HG03575 (cell line): ENCODE results near the gene ZXDC.

Source experiments
- ATAC-seq: cut with Tn5 transposase; IDR thresholded peaks from one replicate; pipeline ENCODE4 v1.9.1; 2021; ENCODE audit not compliant: unreplicated experiment, insufficient number of reproducible peaks, low FRiP score; ENCODE audit errors: extremely low read depth

The ZXDC gene

DNA sequence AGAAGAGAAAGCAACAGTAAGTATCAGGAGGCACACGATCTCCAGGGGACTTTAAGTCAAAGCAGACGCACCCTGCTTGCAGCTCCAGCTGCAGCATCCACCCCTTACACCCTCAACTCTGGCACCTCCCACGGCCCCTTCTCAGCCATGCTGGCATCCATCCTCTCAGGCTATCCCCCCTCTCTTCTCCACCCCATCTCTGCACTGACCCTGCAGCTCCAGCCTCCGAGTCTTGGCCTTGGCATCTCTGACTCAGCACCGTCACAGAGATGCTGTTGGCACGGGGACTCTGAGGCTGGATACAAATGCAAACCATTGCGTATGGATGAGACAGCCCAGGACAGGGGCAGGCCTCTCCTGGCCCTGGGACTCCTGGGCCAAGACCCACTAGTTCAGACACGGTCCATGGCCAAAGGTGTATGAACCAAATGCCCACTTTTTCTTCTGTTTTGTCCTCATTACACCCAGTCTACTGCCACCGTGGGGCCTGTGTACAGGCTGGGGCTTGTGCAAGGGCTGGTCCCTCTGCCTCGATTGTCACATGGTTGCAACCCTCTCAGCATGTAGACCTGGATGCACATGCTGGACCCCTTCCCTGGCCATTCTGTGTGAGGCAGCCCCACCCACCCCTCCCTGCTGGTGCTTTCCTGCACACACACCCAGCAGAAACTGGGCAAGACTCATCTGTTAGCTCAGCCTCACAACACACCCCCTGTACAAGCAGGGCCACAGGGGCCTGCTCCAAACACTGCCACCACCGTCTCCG lies 18.7 kb upstream of the ZXDC start:
- ATAC-seq = no peak

- no peak for ATAC-seq
Observed at GRCh38 chr3:126493739-126494138, 18.0 kb upstream of the ZXDC start.

DNA sequence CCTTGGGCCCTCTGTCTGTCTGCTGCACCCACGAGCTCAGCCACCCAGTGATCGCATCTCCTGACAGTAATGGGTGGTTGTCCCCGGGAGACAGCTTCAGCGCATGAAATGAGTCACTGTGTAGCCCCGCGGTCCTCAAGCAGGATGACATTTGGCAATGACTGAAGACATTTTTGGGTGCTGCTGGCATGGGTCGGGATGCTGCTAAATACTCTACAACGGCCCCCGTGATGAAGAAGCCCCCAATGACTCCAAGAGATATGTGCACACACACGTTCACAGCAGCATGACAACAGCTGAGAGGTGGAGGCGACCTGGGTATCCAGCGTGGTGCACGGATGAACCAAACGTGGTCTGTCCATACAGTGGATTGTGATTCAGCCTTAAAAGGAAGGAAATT lies 17.4 kb upstream of the ZXDC start:
- ATAC-seq = no peak

GRCh38 chr3:126491221-126492013 lies 15.7 kb upstream of the ZXDC start:
- no peak for ATAC-seq

DNA sequence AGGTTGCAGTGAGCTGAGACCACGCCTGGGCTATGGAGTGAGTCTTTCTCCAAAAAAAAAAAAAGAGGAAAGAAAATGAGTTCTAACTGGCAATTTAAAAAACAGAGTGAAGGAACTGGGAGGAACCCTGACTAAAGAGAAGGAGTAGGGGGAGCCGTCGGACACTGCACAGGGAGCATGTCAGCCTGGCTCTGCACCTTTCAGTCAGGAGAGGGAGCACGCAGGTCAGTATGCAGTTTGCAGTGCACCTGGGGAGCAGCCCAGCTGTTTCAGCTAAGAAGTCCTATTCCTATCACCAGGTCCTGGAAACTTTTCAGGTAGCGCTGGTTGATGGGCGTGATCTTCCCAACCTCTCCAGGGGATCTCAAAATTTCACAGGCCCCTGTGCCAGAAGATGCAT lies 14.9 kb upstream of the ZXDC start:
- ATAC-seq = no peak

DNA sequence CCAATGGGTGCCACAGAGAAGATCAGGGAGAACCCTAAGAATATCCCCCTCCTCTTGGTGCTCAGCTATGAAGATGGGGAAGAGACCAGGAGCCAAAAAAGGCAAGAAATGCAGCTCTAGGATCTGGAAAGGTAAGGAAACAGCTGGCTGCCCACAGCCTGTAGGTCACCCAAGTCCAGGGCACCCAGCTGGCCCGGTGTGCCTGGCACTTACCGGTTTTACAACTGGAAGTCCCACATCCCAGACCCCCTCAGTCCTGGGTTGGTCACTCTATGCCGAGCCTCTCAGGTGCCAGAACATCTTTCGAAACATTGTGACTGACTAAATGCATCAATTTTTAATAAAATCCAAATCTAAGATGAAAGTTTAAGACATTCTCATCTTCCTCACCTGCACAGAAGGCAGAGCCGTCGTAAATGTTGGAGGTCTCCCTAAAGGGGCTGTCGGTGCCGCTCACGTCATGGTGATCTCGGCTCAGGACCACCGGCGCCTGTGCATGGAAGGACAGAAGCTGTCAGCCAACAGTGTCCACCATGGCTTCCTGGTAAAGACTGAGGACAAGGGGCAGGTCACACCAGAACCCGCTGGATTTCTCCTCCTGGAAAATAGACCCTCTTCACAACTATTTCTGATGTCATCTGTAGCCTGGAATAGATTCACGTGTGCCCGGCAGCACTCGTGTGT lies 13.3 kb upstream of the ZXDC start:
- ATAC-seq = no peak

DNA sequence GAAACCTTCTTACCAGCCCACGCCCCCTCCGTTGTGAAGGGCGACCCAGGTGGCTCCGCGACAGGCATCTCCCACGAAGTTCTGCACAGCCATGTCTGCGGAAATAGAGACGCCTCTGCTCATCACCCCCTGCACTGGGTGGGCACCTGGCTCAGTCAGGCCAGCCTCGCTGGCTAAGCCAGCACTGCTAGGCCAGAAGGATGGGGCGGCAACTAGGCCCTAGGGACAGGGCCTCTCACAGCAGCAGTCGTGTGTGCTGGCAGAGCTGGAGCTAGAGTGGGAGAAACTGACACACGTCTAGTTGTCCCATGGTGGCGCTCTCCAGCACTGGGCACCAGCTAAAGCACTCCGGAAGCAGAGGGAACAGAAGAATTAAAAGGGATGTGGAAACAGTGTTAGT lies 12.5 kb upstream of the ZXDC start:
- no peak for ATAC-seq

DNA sequence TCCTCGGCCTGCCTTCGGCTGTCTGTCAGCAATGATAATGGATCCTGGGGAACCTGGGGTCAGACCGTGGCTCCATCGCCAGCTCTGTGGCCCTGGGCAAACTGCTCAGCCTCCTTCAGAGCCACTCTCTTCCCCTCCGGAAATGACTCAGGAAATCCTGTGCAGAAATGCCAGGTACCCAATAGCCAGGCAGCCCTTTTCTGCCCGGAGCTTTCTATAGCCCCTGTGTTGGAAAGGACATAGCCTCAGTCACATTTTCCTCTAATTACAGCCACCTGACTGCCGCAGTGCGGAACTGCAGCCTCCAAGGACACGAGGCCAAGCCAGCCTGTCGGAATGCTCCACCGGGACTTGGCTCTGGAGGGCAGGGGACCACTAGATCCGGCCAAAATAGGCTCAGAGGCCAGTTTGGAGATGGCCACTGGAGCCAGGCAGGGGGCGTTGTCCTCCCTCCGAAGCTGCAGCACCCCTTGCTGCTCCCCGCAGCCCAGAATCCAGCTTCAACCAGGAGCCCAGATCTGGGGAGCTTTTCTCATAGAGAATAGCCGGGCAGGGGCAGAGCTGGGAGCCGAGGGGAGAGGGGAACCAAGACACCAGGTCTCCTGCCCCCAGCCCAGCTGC lies 11.6 kb upstream of the ZXDC start:
- ATAC-seq = no peak

GRCh38 chr3:126486360-126486847 lies 10.7 kb upstream of the ZXDC start:
- no peak for ATAC-seq

DNA sequence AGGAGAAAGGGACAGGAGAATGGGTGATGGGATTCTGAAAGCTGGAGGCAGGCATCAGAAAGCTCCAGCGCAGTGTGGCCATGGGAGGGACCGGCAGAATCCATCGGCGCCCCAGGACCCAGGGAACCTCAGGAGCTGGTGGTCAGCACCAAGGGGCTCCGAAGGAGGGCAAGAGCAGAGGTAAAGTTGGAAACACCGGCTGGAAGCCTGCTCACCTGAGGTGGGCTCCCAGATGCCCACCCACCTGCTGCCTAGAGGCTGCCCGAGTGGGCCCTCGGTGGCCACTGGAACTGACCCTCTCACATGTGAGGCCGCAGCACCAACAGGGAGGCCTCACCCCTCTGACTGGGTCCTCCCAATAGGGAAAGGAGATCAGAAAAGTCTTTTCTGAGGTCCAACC lies 10.3 kb upstream of the ZXDC start:
- no peak for ATAC-seq

DNA sequence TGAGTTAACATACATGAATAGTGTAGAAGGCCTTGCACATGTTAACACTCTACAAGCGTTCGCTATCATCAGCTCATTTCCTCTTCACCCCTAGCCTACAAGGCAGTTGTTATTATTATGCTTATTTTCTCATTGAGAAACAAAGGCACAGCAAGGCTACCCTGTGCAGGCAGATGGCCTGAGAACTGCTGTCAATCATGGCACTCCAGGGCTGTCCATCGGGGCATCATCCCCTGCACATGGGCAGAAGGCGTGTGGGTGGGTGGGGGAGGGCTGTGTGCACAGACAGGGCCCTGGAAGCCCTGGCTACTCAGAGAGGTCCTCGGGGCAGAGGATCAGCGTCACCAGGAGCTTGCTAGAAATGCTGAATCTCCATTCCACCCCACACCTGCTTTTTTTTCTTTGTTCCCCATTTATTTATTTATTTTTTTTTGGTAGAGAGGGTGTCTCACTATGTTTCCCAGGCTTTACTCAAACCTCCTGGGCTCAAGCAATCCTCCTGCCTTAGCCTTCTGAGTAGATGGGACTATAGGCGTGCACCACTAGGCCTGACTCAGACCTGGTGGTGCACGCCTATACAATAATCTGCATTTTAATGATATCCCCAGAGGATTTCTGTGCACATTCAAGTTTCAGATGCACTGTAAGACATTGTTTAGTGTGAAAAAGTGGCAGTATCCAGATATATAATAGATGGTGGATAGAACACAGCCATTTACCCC lies 9.6 kb upstream of the ZXDC start:
- no peak for ATAC-seq

DNA sequence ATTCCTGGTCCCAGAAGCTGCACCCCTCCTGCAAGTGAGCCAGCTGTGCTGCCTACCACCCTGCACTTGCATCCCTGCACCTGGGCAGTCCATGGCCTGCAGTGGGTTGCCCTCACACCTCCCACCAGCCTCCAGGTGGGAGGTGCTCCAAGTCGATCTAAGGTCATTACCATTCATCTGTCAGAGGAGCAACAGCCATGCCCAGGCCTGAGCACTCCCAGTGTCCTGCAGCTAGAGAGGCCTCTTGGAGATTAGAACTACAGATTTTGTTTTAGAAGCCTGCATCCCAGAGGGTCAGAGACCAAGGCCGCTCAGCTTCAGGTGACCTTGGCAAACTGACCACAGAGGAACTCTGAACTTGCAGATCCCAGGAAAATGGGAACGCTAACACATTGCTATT lies 9.0 kb upstream of the ZXDC start:
- no peak for ATAC-seq

DNA sequence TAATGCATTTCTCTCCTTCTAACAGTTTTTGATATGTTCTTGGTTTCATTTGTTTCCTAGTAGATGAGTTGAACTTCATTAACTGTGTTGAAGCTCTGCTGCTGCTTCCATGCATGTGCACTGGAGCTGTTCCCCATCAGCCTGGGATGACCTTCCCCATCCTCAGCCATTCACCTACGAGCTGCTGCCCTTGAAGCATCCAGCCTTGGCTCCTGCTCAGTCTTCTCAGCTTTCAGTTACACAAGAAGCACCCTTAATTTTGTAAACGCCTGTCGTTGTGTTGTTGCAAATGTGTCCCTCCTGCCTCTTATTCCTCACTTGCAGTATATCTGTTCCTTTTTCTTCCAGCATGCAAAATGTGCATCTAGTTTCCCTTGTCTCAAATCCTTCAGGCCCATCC lies 8.5 kb upstream of the ZXDC start:
- no peak for ATAC-seq

DNA sequence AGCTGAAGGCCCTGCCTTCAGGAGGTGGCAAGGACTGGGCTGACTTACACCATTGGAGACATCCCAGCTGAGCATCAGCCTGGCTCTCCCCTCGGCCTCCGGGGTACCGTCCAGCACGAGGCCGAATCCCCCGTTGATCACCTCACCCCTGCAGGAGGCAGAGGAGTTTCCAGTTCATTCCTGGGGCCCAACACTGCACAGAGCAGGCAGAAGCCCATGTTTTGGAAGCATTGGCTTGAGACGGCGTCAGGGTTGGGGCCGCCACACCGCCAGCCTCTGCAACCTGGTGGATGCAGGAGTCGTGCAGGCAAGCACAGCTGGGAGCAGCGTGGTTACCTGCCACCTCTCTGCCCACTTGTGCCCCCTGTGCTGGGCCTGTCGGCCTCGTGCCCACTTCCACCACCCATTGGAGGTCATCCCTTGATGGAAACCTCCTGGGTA lies 7.7 kb upstream of the ZXDC start:
- ATAC-seq = no peak

- no peak for ATAC-seq
Observed at GRCh38 chr3:126482503-126483255, 7.0 kb upstream of the ZXDC start.

DNA sequence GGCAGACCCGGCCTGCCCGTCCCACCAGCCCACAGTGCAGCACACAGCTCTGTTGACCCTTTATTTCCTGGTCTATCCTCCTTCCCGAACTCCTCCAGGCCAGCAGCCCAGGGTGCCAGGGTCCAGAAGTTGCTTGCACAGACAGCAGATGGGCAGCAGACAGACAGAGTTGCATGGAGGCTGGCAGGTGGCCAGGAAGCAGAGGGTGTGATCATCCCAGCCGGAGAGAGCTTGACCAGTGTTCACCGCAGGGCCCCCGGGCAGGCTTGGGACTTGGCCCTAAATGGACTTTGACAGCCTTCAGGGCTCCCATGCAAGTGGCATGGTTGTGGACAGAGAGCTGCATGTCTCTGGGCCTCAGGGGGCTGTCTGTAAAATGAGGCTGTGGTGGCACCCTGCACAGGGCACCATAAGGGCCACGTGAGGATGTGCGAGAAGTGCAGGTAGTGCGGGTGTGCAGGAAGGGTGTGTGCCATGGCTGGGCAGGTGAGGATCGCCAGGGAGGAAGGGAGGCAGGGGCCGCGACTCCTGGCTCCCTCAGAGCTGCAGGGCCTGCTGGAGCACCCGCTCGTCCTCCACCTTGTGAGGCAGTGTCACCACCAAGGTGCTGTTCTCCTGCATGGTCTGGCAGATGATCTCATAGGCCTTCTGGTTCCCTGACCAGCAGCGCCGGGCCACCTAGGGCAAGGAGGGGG lies 6.3 kb upstream of the ZXDC start:
- no peak for ATAC-seq

DNA sequence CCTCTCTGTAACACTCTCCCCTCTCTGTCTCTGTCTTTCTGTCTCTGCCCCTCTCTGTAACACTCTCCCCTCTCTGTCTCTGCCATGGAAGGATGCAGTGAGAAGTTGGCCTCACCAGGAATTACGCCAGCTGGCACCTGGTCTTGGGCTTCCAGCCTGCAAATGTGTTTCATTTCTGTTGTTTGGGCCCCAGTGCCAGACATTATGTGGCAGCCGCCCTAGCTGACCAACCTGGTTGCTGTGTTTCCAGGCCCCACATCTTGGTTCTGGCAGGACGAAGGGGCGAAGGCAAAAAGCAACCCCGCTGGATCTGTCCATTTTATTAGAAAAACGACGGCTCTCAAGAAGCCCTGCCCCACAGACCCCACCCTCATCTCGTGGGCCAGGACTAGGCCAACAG lies 5.2 kb upstream of the ZXDC start:
- ATAC-seq = no peak

DNA sequence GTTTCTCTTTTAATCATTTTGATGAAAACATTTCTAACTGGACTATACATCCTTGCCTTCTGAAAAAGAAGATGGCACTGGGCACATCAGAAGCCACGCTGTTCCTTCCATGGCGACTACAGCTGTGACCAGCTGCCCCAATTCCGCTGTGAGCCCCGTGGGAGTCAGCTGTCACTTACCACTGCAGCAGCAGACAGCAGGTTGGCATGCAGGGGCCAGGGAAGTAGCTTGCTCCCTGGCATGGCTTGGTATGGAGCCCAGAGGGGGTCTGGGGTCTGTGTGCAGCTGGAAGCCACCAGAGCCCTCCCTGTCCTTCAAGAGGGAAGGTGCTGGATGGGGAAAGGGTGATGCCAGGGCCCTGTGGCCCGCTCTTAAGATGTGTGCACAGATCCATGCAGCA lies 4.5 kb upstream of the ZXDC start:
- ATAC-seq = no peak
